NCI-H1694 treated with DMSO at 0.1 percent for 48 hours (cell line): ENCODE measurements around the gene CAMKK2.

ENCODE experiments used
- DNase-seq: peaks from one replicate; lab custom pipeline; 2025; lab: John Stamatoyannopoulos, UW

The CAMKK2 gene

GRCh38 chr12:121191151-121191550 is 105.4 kb downstream of the CAMKK2 start:
- no peak for DNase-seq

- DNase-seq, result no peak
These were observed 105.9 kb downstream of the CAMKK2 start for GRCh38 chr12:121190523-121191031.

GRCh38 chr12:121189619-121190155 is 106.8 kb downstream of the CAMKK2 start:
- DNase-seq, result no peak

GRCh38 chr12:121189131-121189530 is 107.4 kb downstream of the CAMKK2 start:
- DNase-seq, result no peak

GRCh38 chr12:121188227-121188626 is 108.3 kb downstream of the CAMKK2 start:
- no peak for DNase-seq
